GM12873 (cell line): ENCODE data around the gene BUB1.

Experiments
- CTCF ChIP-seq: IDR thresholded peaks from 2 replicates; pipeline ENCODE4 v1.5.1; 2012; ENCODE audit warnings: low read depth, mild to moderate bottlenecking, moderate library complexity, low read length, control low read depth; ENCODE audit not compliant: insufficient read depth; ENCODE audit errors: missing control alignments

Gene BUB1

GRCh38 chr2:110682267-110682666 lies 4.4 kb upstream of the BUB1 start:
- no peak for TF ChIP-seq CTCF

GRCh38 chr2:110680709-110681108 lies 2.8 kb upstream of the BUB1 start:
- no peak for TF ChIP-seq CTCF

- TF ChIP-seq CTCF = no peak
These were observed 2.0 kb upstream of the BUB1 start for GRCh38 chr2:110679865-110680264.

- TF ChIP-seq CTCF = no peak
These were observed 1.5 kb upstream of the BUB1 start for GRCh38 chr2:110679337-110679707.

GRCh38 chr2:110678457-110679336 lies 834 bp upstream of the BUB1 start:
- no peak for TF ChIP-seq CTCF

GRCh38 chr2:110677080-110677479 lies 783 bp downstream of the BUB1 start:
- no peak for TF ChIP-seq CTCF

GRCh38 chr2:110675679-110676078 lies 2.2 kb downstream of the BUB1 start:
- no peak for TF ChIP-seq CTCF
